IMR-90 (cell line): Measurements from ENCODE around the gene SNX25. TPM values are rescaled to one million over a fixed set of nuclear protein-coding genes. Genes with fewer than 3 reads are reported as not detected.
A peak's percentile ranks its signal among the peaks of the same experiment; 100 is the strongest.

Experiments
- ATAC-seq: fragments of 200-7000 bp; cut with Tn5 transposase; 2 replicates; pipeline ENCODE4 v1.9.1; 2020; ENCODE audit warnings: low read depth, mild to moderate bottlenecking, moderate library complexity
- BruUV-seq: library from RNA; stranded (reverse); fragments of 400-500 nt; replicated peaks from 2 replicates; lab custom pipeline; 2021; lab: Mats Ljungman, UMichigan
- CTCF ChIA-PET: fragments of 300-600 bp; formaldehyde crosslinking; extraction: SDS; loops from one replicate; lab custom pipeline; 2021; ENCODE audit warnings: antibody characterized with exemption; lab: Yijun Ruan, JAX
- POLR2A ChIA-PET: fragments of 300-600 bp; sonication (Branson Sonifier 250); formaldehyde crosslinking; loops from one replicate; lab custom pipeline; 2022; ENCODE audit warnings: antibody characterized with exemption; ENCODE audit not compliant: unreplicated experiment; lab: Charles Lee
- DNase-seq: peaks from one replicate; pipeline ENCODE4 v3.0.0; 2013
- H2AFZ ChIP-seq: replicated peaks from 2 replicates; pipeline ENCODE3; 2013; ENCODE audit warnings: low read length, mild to moderate bottlenecking; ENCODE audit not compliant: poor library complexity
- H2AK5ac ChIP-seq: 2 replicates; pipeline ENCODE4 v1.6.1; 2013; ENCODE audit warnings: low read depth, low read length, inconsistent platforms
- H2AK9ac ChIP-seq: replicated peaks from 2 replicates; pipeline ENCODE3; 2013; ENCODE audit warnings: mild to moderate bottlenecking, low read depth, low read length, moderate library complexity; ENCODE audit not compliant: poor library complexity
- H2BK120ac ChIP-seq: 2 replicates; pipeline ENCODE4 v1.6.1; 2013; ENCODE audit warnings: low read depth, low read length, inconsistent platforms
- H2BK15ac ChIP-seq: 3 replicates; pipeline ENCODE4 v1.6.1; 2013; ENCODE audit warnings: low read depth, low read length, inconsistent platforms
- H2BK20ac ChIP-seq: 2 replicates; pipeline ENCODE4 v1.6.1; 2013; ENCODE audit warnings: low read depth, mild to moderate bottlenecking, inconsistent platforms, low read length, moderate library complexity
- H2BK5ac ChIP-seq: 2 replicates; pipeline ENCODE4 v1.6.1; 2013; ENCODE audit warnings: mild to moderate bottlenecking, low read depth, low read length, inconsistent platforms; ENCODE audit not compliant: poor library complexity, severe bottlenecking
- H3K14ac ChIP-seq: replicated peaks from 2 replicates; pipeline ENCODE4 v1.6.1; 2013; ENCODE audit warnings: low read depth, low read length, inconsistent platforms
- H3K18ac ChIP-seq: 2 replicates; pipeline ENCODE4 v1.6.1; 2013; ENCODE audit warnings: low read depth, low read length, control low read depth
- H3K23ac ChIP-seq: 2 replicates; pipeline ENCODE4 v1.6.1; 2013; ENCODE audit warnings: low read depth, low read length, inconsistent platforms
- H3K27ac ChIP-seq: 2 replicates; pipeline ENCODE4 v1.5.1; 2013; ENCODE audit warnings: mild to moderate bottlenecking, control low read depth, low read length; ENCODE audit not compliant: insufficient read depth
- H3K27me3 ChIP-seq: 2 replicates; pipeline ENCODE4 v1.6.1; 2013; ENCODE audit warnings: low read length; ENCODE audit not compliant: control insufficient read depth, insufficient read depth
- H3K36me3 ChIP-seq: 2 replicates; pipeline ENCODE4 v1.6.1; 2013; ENCODE audit warnings: low read length, mixed read lengths; ENCODE audit not compliant: control insufficient read depth, insufficient read depth
- H3K4ac ChIP-seq: 2 replicates; pipeline ENCODE4 v1.6.1; 2013; ENCODE audit warnings: low read depth, low read length, inconsistent platforms
- H3K4me1 ChIP-seq: 2 replicates; pipeline ENCODE4 v1.6.1; 2013; ENCODE audit warnings: low read length, mixed read lengths; ENCODE audit not compliant: control insufficient read depth, insufficient read depth
- H3K4me2 ChIP-seq: 2 replicates; pipeline ENCODE4 v1.6.1; 2013; ENCODE audit warnings: low read depth, mild to moderate bottlenecking, control low read depth, low read length, moderate library complexity
- H3K4me3 ChIP-seq: 2 replicates; pipeline ENCODE4 v1.5.1; 2013; ENCODE audit warnings: low read depth, mild to moderate bottlenecking, control low read depth, low read length, moderate library complexity; ENCODE audit not compliant: insufficient read depth
- H3K56ac ChIP-seq: 2 replicates; pipeline ENCODE4 v1.6.1; 2013; ENCODE audit warnings: low read length, inconsistent platforms; ENCODE audit not compliant: insufficient read depth; ENCODE audit errors: extremely low read depth
- H3K79me1 ChIP-seq, 2 experiments: 2 replicates each; pipeline ENCODE4 v1.6.1; 2013; ENCODE audit warnings: low read length in 2 of 2, inconsistent platforms in 1 of 2, low read depth in 1 of 2
- H3K9ac ChIP-seq: 2 replicates; pipeline ENCODE4 v1.6.1; 2013; ENCODE audit warnings: low read depth, low read length, control low read depth
- H3K9me1 ChIP-seq: 2 replicates; pipeline ENCODE4 v1.6.1; 2013; ENCODE audit warnings: low read length, inconsistent platforms; ENCODE audit not compliant: insufficient read depth
- H3K9me3 ChIP-seq: 2 replicates; pipeline ENCODE4 v1.6.1; 2013; ENCODE audit warnings: low read length; ENCODE audit not compliant: control insufficient read depth, insufficient read depth
- H4K20me1 ChIP-seq: 2 replicates; pipeline ENCODE4 v1.6.1; 2013; ENCODE audit warnings: low read length, inconsistent platforms; ENCODE audit not compliant: insufficient read depth
- H4K5ac ChIP-seq: 2 replicates; pipeline ENCODE4 v1.6.1; 2013; ENCODE audit warnings: mild to moderate bottlenecking, low read depth, low read length, control low read depth
- H4K8ac ChIP-seq, 2 experiments: 2 replicates each; pipeline ENCODE4 v1.6.1; 2013; ENCODE audit warnings: low read depth in 2 of 2, low read length in 2 of 2, control low read depth in 1 of 2, inconsistent platforms in 1 of 2
- H4K91ac ChIP-seq: 2 replicates; pipeline ENCODE4 v1.6.1; 2013; ENCODE audit warnings: low read depth, low read length, inconsistent platforms; ENCODE audit not compliant: insufficient read depth
- BHLHE40 ChIP-seq: fragments of 150-350 bp; IDR thresholded peaks from 2 replicates; pipeline ENCODE4 v1.6.1; 2016; ENCODE audit warnings: mild to moderate bottlenecking, low read depth, low read length
- CEBPB ChIP-seq: IDR thresholded peaks from 2 replicates; pipeline ENCODE4 v1.6.1; 2012; ENCODE audit warnings: low read depth, low read length, improper control_type of control experiment
- CHD1 ChIP-seq: IDR thresholded peaks from 2 replicates; pipeline ENCODE4 v1.6.1; 2012; ENCODE audit warnings: low read depth, low read length, improper control_type of control experiment
- FOS ChIP-seq: fragments of 150-350 bp; IDR thresholded peaks from 2 replicates; pipeline ENCODE4 v1.6.1; 2016; ENCODE audit warnings: low read depth, low read length
- MAFK ChIP-seq: IDR thresholded peaks from 2 replicates; pipeline ENCODE4 v1.6.1; 2012; ENCODE audit warnings: low read depth, low read length, improper control_type of control experiment
- MAZ ChIP-seq: IDR thresholded peaks from 2 replicates; pipeline ENCODE4 v1.6.1; 2012; ENCODE audit warnings: low read depth, mild to moderate bottlenecking, low read length, improper control_type of control experiment, moderate library complexity, borderline replicate concordance
- MXI1 ChIP-seq: IDR thresholded peaks from 2 replicates; pipeline ENCODE4 v1.6.1; 2012; ENCODE audit warnings: low read depth, mild to moderate bottlenecking, low read length, moderate library complexity, borderline replicate concordance
- NFE2L2 ChIP-seq: fragments of 150-350 bp; IDR thresholded peaks from 2 replicates; pipeline ENCODE4 v1.6.1; 2016; ENCODE audit warnings: low read depth, mild to moderate bottlenecking, low read length
- POLR2A ChIP-seq: IDR thresholded peaks from 2 replicates; pipeline ENCODE4 v1.6.1; 2012; ENCODE audit warnings: mild to moderate bottlenecking, low read depth, low read length
- RAD21 ChIP-seq: IDR thresholded peaks from 2 replicates; pipeline ENCODE4 v1.6.1; 2012; ENCODE audit warnings: low read length, improper control_type of control experiment
- RCOR1 ChIP-seq: IDR thresholded peaks from 2 replicates; pipeline ENCODE4 v1.6.1; 2012; ENCODE audit warnings: mild to moderate bottlenecking, low read length, improper control_type of control experiment; ENCODE audit not compliant: insufficient replicate concordance
- RFX5 ChIP-seq: IDR thresholded peaks from 2 replicates; pipeline ENCODE4 v1.8.0; 2012; ENCODE audit warnings: low read depth, mild to moderate bottlenecking, low read length, moderate library complexity
- SMC3 ChIP-seq: fragments of 150-350 bp; IDR thresholded peaks from 2 replicates; pipeline ENCODE4 v1.6.1; 2016; ENCODE audit warnings: low read depth, mild to moderate bottlenecking, antibody characterized with exemption, low read length, moderate library complexity
- WGBS, 2 experiments: methylation state at CpG; one replicate each; pipeline versions ENCODE4 v1.1.5 to v1.1.7; 2013; ENCODE audit warnings: missing lambda C conversion rate in 2 of 2; ENCODE audit not compliant: insufficient read length in 1 of 2; ENCODE audit errors: extremely low coverage in 2 of 2; 5-methylcytosine and 5-hydroxymethylcytosine counted together
- dilution Hi-C: fragments of 300-500 bp; cut with HindIII; formaldehyde crosslinking; loops from one replicate; pipeline ENCODE4 v1.14.3; 2018; ENCODE audit warnings: low sequenced_read_pairs; ENCODE audit not compliant: unreplicated experiment
- in situ Hi-C: fragments of 300-500 bp; cut with MboI; formaldehyde crosslinking; loops from 3 replicates; pipeline ENCODE4 v1.14.3; 2019; ENCODE audit warnings: low sequenced_read_pairs, inconsistent platforms, mixed read lengths
- intact Hi-C: fragments of 100-400 bp; cut with micrococcal nuclease; formaldehyde crosslinking; loops from 2 replicates; pipeline ENCODE4 v1.10.0; 2022
- polyA plus RNA-seq, 3 experiments: library from polyadenylated mRNA; depleted of rRNA; stranded (reverse); fragments of >200 nt; gene quantifications; 2 replicates each; pipeline ENCODE4 v1.2.3, GENCODE V29; 2012; ENCODE audit warnings: low replicate concordance in 1 of 3
- total RNA-seq: library from RNA; depleted of rRNA; stranded (reverse); fragments of >200 nt; gene quantifications from 2 replicates; pipeline ENCODE4 v1.2.3, GENCODE V29; 2012
- TF ChIP-seq, protein P1 (sequence below): fragments of 150-350 bp; IDR thresholded peaks from 2 replicates; pipeline ENCODE4 v1.6.1; 2017; ENCODE audit warnings: mild to moderate bottlenecking, antibody characterized with exemption, low read length, low read depth
- TF ChIP-seq, protein P2 (sequence below): conservative IDR thresholded peaks from 2 replicates; pipeline ENCODE4 v1.5.1; 2012; ENCODE audit warnings: mild to moderate bottlenecking, low read depth, low read length, improper control_type of control experiment
- TF ChIP-seq, protein P3 (sequence below): fragments of 150-350 bp; IDR thresholded peaks from 2 replicates; pipeline ENCODE4 v1.6.1; 2016; ENCODE audit warnings: low read depth, mild to moderate bottlenecking, low read length, moderate library complexity, borderline replicate concordance

Gene SNX25
- total and polyA plus RNA-seq, 2 of the 4 experiments (the other 2 are of a cell fraction), result 11.4 to 28.3 TPM

- no peak overlapping the region for H3K9ac ChIP-seq
- no peak overlapping the region for H3K4me2 ChIP-seq
- no peak overlapping the region for H2BK20ac ChIP-seq
- no peak overlapping the region; a peak in 1 of 4 replicates for H4K8ac ChIP-seq
- no peaks in the 10 kb centered on the region for H3K9me1 ChIP-seq
- H3K14ac ChIP-seq, result no peak overlapping the region
- POLR2A ChIA-PET, result no interaction called here
- H4K20me1 ChIP-seq, result no peaks in the 10 kb centered on the region; the same call in 1 of the 2 replicates
- H3K9me3 ChIP-seq, result no peaks in the 10 kb centered on the region
- CTCF ChIA-PET, result no interaction called here
- BruUV-seq, result no TSS peak
- H3K27ac ChIP-seq, result no peak overlapping the region
- no peak overlapping the region for H2AK5ac ChIP-seq
- H3K4me3 ChIP-seq, result no peak overlapping the region
- TF ChIP-seq POLR2A, result no peak
- TF ChIP-seq, protein P1, sequence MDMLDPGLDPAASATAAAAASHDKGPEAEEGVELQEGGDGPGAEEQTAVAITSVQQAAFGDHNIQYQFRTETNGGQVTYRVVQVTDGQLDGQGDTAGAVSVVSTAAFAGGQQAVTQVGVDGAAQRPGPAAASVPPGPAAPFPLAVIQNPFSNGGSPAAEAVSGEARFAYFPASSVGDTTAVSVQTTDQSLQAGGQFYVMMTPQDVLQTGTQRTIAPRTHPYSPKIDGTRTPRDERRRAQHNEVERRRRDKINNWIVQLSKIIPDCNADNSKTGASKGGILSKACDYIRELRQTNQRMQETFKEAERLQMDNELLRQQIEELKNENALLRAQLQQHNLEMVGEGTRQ, result no peak
- no peak for TF ChIP-seq MXI1
- TF ChIP-seq RAD21, result no peak
- TF ChIP-seq CHD1, result no peak
- no peak for TF ChIP-seq SMC3
- no peak for TF ChIP-seq BHLHE40
- no peak for TF ChIP-seq MAFK
- TF ChIP-seq, protein P2, sequence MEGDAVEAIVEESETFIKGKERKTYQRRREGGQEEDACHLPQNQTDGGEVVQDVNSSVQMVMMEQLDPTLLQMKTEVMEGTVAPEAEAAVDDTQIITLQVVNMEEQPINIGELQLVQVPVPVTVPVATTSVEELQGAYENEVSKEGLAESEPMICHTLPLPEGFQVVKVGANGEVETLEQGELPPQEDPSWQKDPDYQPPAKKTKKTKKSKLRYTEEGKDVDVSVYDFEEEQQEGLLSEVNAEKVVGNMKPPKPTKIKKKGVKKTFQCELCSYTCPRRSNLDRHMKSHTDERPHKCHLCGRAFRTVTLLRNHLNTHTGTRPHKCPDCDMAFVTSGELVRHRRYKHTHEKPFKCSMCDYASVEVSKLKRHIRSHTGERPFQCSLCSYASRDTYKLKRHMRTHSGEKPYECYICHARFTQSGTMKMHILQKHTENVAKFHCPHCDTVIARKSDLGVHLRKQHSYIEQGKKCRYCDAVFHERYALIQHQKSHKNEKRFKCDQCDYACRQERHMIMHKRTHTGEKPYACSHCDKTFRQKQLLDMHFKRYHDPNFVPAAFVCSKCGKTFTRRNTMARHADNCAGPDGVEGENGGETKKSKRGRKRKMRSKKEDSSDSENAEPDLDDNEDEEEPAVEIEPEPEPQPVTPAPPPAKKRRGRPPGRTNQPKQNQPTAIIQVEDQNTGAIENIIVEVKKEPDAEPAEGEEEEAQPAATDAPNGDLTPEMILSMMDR, result no peak
- TF ChIP-seq RFX5, result no peak
- TF ChIP-seq NFE2L2, result no peak
- TF ChIP-seq, protein P3, sequence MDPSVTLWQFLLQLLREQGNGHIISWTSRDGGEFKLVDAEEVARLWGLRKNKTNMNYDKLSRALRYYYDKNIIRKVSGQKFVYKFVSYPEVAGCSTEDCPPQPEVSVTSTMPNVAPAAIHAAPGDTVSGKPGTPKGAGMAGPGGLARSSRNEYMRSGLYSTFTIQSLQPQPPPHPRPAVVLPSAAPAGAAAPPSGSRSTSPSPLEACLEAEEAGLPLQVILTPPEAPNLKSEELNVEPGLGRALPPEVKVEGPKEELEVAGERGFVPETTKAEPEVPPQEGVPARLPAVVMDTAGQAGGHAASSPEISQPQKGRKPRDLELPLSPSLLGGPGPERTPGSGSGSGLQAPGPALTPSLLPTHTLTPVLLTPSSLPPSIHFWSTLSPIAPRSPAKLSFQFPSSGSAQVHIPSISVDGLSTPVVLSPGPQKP, result no peak
- TF ChIP-seq CEBPB, result no peak
- TF ChIP-seq FOS, result no peak
- TF ChIP-seq MAZ, result no peak
- no peak for TF ChIP-seq RCOR1
- no peak for DNase-seq
- H3K36me3 ChIP-seq, result peaks cover 2% of the 10 kb centered on the region
- no peak overlapping the region for H3K18ac ChIP-seq
- H2BK15ac ChIP-seq, result no peak overlapping the region
- intact Hi-C loops (loop anchor here (1.0 to 5.0 kb wide), 2 partner anchors 72 to 274 kb away; partner anchors contain the start of gene LRP2BP), dilution Hi-C loops (no loop called here), in situ Hi-C loops (no loop called here)
- H2BK120ac ChIP-seq, result no peak overlapping the region
- no peak overlapping the region for H2AK9ac ChIP-seq
- H2BK5ac ChIP-seq, result peak overlapping the region; percentile 13
- ATAC-seq, result peak; percentile 70
- peaks cover 2% of the 10 kb centered on the region; the same call in 1 of the 2 replicates for H3K4me1 ChIP-seq
- no peak overlapping the region for H3K23ac ChIP-seq
- no peaks in the 10 kb centered on the region for H3K27me3 ChIP-seq
- WGBS, 2 experiments, result no CpG with 5 or more reads among the region's 2 CpGs
- no peaks in the 10 kb centered on the region; a peak in 2 of 4 replicates for H3K79me1 ChIP-seq
- no peak overlapping the region for H4K5ac ChIP-seq
- no peak overlapping the region for H3K56ac ChIP-seq
- H3K4ac ChIP-seq, result no peak overlapping the region
- no peak overlapping the region for H2AFZ ChIP-seq
- H4K91ac ChIP-seq, result no peak overlapping the region
Measured at GRCh38 chr4:185322803-185323202, 113.4 kb downstream of the SNX25 start.
